Esophagus muscularis mucosa (tissue), 4 donors: Measurements from ENCODE around the gene APOH.

Experiments
- CTCF ChIP-seq, 3 experiments: fragments of 200-600 bp in 2 of 3; fragments of 450-650 bp in 1 of 3; sonication (generic) in 2 of 3; IDR thresholded peaks; one replicate each; pipeline ENCODE4 v1.5.1; 2017 to 2019; ENCODE audit warnings: antibody characterized with exemption in 3 of 3, mild to moderate bottlenecking in 2 of 3, moderate library complexity in 1 of 3
- EP300 ChIP-seq: sonication (generic); formaldehyde crosslinking; IDR thresholded peaks from one replicate; pipeline ENCODE4 v1.6.1; 2017; ENCODE audit warnings: antibody characterized with exemption
- POLR2A ChIP-seq: fragments of 450-650 bp; IDR thresholded peaks from one replicate; pipeline ENCODE4 v1.6.1; 2017; ENCODE audit warnings: antibody characterized with exemption, moderate library complexity, mild to moderate bottlenecking, low read depth
- POLR2AphosphoS5 ChIP-seq, 2 donors: sonication (generic); formaldehyde crosslinking; IDR thresholded peaks; one replicate each; pipeline ENCODE4 v1.6.1; 2017; ENCODE audit warnings: antibody characterized with exemption in 2 of 2

- TF ChIP-seq CTCF (IDR thresholded peaks at IDR 0.05) = no peak
- no peak for TF ChIP-seq POLR2A
- TF ChIP-seq EP300 = no peak
- no peak for TF ChIP-seq POLR2AphosphoS5 (IDR thresholded peaks at IDR 0.05)
Measured at GRCh38 chr17:66228887-66229782, at the start of gene APOH.
